ENCODE data around the gene CMAS.
"Not testable (repeated sequence)": the region's sequence is repeated elsewhere in the genome, so short reads cannot be mapped to it uniquely, and the experiment has no call there.

The CMAS gene

DNA sequence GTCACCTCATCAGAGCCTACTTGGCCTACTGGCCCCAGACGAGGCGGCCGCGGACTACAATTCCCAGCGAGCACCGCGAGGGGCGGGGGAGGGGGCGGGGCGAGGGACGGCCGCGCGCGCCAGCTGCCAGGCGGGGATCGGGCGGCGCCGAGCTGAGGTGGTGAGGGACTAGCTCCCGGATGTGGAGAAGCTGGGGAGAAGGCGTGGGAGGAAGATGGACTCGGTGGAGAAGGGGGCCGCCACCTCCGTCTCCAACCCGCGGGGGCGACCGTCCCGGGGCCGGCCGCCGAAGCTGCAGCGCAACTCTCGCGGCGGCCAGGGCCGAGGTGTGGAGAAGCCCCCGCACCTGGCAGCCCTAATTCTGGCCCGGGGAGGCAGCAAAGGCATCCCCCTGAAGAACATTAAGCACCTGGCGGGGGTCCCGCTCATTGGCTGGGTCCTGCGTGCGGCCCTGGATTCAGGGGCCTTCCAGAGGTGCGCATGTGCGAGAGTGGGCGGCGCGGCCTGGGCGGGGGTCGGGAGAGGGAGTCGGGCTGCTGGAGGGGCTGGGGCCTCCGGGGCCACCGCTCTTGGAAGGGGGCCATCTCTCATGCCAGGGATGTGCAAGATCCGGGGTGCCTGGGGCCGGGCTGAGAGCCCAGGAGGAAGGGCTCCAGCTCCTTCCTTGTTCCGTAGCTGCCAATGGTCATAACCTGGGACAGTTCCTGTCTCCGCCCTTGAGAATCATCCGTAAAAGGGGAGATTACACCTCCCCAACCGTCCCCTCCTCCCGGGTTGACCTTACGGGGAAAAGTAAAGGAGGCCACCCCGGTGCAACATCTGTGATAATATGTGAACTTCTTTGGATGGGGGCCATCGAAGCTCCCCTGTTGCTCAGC is at the start of gene CMAS:
Gene CMAS, plus strand, starts transcription at position 129 of the 878 bp plus-strand sequence. Its CDS starts 86 bp downstream, at position 215.
- DNase-seq: peak; percentile 75

DNA sequence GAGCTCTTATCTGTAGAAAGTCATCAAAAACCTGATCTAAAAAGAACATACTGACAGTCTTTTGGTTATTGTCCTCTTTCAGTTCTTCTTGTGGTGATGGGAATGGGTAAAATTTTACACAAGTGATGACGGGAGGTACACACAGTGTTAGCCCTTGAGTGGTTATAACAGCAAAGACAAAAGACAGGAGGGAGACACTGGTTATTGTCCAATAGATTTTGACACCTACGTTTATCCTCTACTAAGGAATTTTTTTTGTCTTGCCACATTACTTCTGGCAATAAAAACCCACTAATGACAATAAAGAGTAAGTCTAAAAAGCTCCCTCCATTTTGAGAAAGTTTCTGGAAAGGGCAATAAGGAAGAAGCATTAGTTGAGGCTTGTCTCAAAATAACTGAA is 47.7 kb upstream of the CMAS start:
- DNase-seq: no peak

DNA sequence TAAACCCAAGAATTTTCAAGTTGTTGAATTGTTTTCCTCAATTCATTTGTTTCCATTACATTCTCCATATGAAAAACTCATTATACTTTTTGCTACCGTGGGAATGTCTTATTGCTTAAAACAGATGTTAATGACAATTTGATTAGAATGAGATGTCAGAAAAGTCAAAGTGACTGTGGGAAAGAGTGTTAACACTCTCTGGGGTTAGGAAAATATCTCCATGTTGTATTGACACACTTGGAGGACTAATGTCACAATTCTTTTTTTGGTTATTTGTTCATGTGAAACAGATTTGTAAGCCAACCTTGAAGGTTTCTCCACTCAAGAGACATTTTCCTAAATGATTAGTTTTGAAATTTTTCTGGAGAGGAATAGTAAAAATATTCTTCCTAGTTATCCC is 47.2 kb upstream of the CMAS start:
- no peak for DNase-seq

DNA sequence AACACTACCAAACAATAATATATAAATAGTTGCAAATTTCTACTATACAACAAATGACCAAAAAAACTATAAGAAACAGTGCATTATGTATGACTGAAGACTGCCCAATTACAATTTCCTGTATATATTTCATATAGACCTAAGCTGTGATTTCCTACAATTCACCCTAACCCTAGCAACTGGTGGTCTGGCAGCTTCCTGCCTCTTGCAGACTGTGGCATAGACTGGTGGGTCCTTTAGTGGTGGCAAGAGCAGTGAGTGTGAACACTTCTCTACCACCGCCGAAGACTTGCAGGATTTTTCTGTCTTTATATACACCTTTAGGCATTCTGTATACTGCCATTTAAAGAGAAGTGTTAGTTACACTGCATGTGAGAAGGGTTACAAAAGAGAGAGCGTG is 43.6 kb upstream of the CMAS start:
- DNase-seq: no peak

DNA sequence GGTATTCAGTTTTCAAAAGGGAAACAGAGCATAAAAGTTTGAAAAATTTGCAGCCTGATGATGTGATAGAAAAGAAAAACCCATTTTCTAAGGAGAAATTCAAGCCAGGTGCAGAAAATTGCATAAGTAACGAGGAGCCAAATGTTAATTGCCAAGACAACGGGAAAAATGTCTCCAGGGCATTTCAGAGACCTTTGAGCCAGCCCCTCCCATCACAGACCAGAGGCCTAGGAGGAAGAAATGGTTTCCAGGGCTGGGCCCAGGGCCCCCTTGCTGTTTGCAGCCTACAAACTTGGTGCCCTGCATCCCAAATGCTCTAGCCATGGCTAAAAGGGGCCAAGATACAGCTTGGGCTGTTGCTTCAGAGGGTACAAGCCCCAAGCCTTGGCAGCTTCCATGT is 38.2 kb upstream of the CMAS start:
- DNase-seq: not testable (repeated sequence)

DNA sequence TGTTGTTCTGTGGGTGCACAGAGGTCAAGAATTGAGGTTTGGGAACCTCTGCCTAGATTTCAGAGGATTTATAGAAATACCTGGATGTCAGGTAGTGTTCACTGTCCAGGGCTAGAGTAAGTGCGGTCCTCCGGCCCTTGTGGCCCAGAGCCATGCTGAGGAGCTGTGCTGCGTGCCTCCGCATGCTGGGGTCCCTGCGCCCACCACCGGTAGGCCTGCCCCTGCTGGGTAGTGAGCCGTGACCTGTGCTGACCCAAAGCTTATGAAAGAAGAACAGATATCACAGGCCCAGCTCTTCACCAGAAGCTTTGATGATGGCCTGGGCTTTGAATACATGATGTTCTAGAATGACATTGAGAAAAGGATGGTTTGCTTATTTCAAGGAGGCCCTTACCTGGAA is 37.8 kb upstream of the CMAS start:
- no peak for DNase-seq

DNA sequence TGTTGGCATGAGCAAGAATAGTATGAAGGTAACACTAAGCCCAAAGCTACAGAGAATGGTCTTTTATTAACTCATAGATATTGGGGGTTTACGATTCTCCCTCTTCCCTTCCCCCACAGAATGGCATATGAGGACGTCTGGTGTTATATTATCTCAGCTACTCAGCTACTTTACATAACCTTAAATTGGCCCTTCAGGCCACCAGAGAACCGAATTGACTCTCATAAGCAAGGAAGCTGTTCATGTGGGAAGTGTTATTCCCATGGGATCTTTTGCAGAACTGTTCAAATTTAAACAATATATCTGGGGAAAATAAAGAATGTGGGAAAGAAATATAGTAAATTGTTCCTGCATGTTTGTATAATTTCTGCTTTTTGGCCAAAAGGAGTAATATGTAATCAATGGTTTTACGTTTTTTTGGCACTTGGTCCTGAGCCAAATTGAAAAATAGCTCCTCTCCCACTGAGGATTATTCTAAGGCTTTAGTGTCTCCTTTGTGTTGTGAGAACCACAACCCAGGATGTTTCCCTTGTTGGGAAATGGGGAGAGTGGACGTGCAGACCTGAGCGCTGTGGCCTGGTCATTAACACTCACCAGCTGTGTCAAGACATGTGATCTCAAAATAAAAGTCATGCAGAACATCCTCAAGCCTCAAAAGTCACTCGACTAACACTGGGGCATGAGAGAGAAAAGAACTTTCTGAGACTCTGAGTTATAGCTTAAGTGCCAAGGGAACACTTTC is 31.8 kb upstream of the CMAS start:
- no peak for DNase-seq

DNA sequence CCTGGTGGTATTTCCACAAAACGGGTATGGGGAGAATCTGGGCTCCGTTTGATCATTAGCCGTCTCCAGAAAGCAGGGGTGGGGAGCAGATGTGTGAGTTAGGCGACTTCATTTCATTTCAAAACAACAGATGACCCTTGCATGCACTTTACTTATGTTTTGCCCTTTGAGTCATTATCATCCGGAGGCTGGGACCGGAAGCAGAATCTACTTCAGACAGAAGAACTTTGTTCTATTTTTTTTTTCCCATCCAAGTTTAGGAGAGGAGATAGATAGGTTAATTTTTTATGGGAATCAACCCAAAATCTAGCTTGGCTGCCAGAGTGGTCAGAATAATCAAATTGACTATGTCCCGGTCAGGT is 31.3 kb upstream of the CMAS start:
- no peak for DNase-seq

DNA sequence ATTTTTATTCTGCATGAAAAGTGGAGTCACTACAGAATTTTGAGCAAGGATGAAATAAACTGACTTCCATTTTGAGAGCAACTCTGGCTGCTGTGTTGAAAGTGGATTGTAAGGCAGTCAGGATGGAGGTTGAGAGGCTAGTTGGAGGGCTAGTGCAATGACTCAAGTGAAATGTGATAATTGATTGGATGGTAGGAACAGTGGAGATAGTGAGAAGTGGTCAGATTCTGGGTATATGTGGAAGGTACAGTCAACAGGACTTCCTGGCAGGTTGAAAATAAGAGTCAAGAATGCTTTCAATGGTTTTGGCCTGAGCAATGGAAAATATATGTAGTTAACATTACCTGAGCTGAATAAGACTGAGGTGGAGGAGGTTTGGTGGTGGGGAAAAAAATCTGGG is 29.0 kb upstream of the CMAS start:
- no peak for DNase-seq

DNA sequence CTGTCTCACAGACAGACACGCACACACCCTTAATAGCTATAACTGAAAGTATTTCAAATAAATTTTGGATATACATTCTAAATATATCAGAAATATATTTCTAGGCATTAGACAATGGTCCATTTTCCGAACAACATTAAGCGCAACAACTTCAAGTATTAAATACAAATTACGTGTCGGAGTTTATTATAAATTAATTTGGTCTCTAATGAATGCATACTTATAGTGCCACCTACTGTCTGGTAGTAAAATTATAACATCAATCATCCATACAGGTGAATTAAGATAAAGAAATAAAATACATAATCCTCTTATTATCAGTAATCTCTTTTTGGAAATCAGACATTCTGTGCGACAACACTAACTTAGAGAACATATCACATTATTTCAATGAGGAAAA is 27.2 kb upstream of the CMAS start:
- DNase-seq: no peak

DNA sequence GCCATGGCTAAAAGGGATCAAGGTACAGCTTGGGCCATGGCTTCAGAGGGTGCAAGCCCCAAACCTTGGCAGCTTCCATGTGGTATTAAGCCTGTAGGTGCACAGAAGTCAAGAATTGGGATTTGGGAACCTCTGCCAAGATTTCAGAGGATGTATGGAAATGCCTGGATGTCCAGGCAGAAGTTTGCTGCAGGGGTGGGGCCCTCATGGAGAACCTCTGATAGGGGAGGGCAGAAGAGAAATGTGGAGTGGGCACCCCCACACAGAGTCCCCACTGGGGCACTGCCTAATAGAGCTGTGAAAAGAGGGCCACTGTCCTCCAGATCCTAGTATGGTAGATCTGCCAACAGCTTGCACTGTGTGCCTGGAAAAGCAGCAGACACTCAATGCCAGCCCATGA is 22.5 kb upstream of the CMAS start:
- not testable (repeated sequence) for DNase-seq

DNA sequence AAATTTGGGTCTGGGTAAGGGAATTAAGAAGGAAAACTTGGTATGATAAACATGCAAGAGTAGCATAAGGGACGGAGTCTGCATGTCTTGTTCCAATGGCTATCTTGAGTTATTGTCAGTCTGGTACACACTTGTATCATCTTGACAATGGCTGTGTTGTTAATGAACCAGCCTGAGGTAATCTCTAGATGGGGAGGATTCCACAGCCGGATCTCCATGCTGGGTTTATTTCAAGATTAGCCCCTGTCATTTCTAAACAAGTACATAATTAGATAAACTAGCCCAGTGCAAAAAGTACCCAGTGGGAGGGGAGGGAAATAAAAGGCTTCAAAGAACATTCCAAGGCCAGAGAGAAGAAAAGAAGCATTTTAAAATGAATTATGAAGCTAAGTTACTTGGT is 16.5 kb upstream of the CMAS start:
- no peak for DNase-seq

DNA sequence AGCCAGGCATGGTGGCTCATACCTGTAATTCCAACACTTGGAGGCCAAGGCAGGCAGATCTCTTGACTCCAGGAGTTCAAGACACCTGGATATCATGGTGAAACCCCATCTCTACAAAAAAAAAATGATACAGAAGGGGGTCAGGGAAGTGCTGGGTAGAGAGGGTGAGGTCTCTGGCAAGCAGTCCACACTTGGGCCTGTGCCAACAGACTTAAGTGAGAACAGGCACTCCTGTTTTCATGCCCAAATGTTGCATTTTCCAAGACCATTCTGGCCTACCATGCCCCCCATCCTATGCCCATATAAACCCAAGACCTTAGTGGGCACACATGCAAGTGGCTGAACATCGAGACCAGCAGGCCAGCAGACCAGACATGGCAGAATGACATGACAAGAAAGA is 16.0 kb upstream of the CMAS start:
- no peak for DNase-seq

DNA sequence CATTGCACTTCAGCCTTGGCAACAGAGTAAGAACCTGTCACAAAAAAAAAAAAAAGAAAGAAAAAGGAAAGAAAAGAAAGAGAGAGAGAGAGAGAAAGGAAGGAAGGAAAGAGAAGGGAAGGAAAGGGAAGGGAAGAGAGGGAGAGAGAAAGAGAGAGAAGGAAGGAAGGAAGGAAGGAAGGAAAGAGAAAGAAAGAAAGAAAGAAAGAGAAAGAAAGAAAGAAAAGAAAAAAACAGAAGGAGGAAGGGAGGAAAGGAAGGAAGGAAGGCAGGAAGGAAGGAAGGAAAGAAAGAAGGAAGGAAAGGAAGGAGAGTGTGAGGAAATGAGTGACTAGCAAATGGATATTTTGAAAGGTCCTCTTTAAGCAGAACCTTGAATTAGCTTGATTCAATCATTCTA is 13.3 kb upstream of the CMAS start:
- no peak for DNase-seq

DNA sequence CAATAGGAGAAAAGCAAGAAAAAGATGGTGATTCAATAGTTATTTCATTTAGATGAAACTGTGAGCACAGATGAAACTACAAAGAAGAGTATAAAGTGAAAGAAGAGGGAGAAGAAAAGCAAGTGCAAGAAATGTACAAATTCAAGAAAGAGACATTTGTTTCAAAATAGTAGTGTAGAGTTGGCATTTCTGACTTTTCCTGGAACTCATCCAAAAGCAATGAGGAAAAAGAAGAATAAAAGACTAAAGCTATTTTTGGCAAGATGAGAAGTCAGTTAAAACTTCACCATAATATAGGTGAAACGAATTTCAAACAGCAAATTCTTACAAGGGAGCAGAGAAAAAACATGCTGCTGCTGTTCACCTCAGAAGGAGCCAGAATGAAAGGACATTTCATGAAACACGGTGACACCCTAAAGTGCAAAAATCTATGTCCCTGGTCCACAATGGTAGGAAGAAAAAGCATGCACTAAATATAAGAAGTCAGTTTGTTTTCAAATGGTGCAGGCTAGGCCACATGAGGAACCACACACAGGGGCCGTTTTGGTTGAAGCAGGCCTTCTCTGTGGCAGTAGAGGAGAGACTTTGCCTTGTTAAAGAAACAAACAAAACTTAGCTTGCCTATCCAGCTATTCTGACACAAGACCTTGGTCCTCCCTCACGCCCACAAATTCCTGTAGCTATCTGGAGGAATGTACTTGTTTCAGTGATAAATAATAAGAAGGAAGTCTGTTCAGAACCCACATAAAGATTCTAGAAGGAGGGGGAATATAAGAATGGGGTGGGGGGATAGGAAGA is 11.1 kb upstream of the CMAS start:
- no peak for DNase-seq

DNA sequence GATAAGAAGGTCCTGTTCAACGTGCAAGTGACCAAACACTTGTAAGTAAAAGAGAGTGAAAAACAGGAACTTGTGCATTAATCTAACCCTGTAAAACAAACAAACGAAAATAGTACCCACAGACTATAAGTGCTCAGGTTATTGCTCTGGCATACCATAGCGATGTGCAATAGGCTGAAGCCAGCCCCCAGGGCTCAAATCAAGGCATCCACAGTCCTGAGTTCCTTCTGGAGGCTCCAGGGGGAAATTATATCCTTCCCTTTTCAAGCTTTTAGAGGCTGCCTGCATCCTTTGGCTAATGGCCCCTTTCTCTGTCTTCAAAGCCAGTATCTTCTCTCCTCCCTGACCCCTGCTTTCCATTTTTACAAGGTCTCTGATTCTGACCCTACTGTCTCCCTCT is 8.1 kb upstream of the CMAS start:
- no peak for DNase-seq

DNA sequence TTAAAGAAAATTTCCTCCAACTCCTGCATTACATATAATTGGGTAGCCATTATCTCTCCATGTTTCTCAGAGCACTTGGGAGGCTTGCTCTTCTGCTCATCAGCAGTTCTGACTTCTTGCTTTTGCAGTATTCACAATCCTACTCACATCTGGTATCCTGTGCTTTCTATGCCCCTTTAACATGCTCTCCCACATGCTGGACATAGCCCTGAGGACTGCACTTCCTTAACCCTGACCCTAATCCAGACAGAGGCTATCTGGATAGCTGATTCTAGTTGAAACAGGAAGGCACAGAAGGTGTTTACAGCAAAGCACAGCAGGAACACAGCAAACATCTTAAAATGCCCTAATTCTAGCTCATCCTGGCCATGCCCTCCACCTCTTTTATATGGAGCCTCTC is 7.3 kb upstream of the CMAS start:
- DNase-seq: no peak

DNA sequence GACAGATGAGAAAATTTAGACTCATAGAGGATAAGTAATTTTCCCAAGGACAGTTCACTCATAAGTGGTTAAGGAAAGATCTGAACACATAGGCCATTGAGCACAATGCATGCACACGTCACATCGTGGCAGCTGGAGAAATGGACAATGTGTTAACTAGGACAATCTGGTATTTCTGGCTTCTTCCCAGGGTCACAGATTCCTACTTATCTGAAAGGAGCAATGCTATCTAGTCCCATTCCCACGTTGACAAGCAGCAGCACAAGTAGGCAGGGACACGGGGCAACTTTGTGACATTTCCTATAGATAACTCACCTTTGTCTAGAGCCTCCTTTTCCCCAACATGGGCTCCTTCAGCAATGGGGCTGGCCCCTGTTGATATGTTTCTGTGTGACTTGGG is 6.7 kb upstream of the CMAS start:
- no peak for DNase-seq

DNA sequence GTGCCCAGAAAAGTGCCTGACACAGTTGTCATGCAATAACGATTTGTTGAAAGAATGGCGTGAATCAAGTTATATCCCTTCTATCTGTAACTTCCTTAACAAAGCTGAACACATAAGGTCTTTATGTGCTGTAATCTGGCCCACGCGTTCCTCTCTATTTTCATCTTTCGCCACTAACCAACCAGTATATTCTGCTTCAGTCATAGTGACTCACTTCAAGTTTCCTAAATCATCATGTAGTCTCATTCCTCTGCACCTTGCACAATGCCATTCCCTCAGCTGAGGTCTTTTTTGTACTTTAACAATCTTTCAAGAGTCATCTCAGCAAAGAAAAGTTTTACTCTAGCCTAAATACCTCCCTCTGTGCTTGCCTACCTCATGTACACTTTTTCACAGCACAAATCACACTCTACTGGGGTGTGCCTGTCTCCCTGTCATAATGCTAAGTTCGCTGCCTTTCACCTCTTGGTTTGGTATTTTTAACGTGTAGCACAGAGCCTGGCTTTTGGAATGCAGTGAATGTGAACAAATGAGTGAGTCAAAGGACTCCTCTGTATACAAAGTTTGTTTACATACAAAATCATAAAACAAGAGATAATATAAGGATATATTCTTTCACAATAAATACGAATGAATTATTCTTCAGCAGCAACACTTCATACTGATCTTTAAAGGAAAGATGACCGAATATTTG is 2.9 kb upstream of the CMAS start:
- no peak for DNase-seq

DNA sequence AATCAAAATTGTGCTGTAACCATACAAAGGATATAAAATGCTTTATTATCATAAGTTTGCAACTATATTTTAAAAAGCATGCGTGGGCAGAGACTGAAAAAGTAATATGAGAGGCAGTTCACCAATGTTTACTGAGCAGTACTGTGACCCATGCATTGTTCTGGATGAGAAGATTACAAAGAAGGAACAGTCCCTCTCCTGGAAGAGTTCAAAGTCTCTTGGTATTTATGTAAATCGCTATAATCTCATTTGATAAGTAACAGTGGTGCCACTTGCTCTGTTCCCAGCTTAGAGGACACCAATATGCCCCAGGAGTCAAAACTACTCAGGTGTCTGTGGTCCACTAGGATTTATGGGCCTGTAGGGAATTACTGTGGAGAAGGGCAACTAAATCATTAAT is 2.1 kb upstream of the CMAS start:
- DNase-seq: no peak

DNA sequence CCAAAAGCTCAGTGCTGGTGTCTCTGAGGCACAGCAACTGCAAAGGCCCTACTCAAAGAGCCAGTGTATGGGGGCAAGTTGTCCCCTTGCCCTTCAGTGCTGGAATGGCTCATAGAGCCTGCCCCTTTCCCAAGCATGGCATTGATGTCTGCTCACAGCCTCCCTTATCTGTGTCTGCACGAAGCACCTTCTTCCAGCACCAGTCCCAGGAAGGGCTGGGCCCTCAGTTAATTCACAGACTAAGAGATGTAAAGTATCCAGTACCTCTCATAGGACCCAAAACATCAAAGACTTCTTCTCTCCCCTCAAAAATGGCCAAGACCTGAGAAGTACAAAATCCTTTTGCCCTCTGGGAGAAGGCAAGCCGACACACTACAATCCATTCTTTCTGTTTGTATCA is 1.6 kb upstream of the CMAS start:
- no peak for DNase-seq

DNA sequence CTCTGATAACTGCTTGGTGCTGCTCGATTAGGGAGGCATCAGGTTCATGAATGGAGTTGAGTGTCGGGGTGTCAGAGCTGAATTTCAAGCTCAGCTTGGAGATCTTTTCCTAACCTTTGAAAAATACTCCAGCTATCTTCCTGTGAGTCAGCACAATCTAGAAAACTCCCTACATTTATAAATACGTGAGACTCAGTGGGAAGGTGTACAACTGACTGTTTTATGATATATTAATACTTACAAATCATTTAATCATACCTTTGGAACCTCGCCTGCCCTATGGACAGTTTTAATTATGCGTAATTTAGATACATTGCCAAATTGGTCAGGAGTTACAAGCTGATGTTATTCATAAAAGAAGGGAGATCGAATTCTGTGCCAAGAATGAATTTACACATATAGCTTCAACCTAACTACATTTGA is 961 bp downstream of the CMAS start:
- DNase-seq: no peak

DNA sequence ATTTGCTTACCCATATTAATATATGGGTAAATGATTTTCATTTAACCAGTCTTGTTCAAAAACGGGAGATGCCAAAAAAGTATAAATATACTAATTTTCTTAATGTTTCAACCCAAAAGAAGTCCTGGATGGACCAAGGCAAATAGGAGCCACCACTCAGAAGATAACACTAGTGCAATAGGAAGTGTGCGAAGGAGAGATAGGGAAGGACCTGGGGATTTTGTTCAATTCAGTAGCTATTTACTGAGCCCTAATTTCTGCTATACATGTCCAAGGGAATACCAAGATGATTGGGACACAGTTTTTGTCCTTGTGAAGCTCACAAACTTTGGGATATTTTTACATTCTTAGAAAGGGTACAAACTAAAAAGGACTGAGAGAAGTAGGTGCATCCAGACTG is 1.5 kb downstream of the CMAS start:
- no peak for DNase-seq
